K562 (cell line): ENCODE data around the gene TBCEL. TPM values are rescaled to one million over a fixed set of nuclear protein-coding genes. Genes with fewer than 3 reads are reported as not detected.

Experiments
- ATAC-seq: fragments of 200-7000 bp; cut with Tn5 transposase; 3 replicates; pipeline ENCODE4 v1.9.1; 2020; ENCODE audit warnings: moderate library complexity
- BruUV-seq: library from RNA; stranded (reverse); fragments of 400-500 nt; replicated peaks from 2 replicates; lab custom pipeline; 2021; lab: Mats Ljungman, UMichigan
- CTCF ChIA-PET: fragments of 300-600 bp; formaldehyde crosslinking; extraction: SDS; loops from one replicate; lab custom pipeline; 2021; ENCODE audit warnings: low intra/inter-chr PET ratio; lab: Yijun Ruan, JAX
- POLR2A ChIA-PET: fragments of 300-600, 350-650 bp; sonication (Branson Sonifier 250); formaldehyde crosslinking; extraction: SDS; loops from one replicate; lab custom pipeline; 2021; ENCODE audit warnings: antibody characterized with exemption, inconsistent platforms; lab: Yijun Ruan, JAX
- DNase-seq, 4 experiments: peaks; one replicate each; pipeline versions ENCODE4 v3.0.0 to v3.0.0-alpha.2; 2011 to 2018; ENCODE audit warnings: low spot score in 3 of 4, mixed read lengths in 3 of 4; ENCODE audit errors: extremely low read depth in 1 of 4
- FAIRE-seq: peaks from 2 replicates; lab custom pipeline; 2011; peaks lifted over from hg19 to GRCh38; lab: Jason Lieb, UNC
- H2AFZ ChIP-seq: 2 replicates; pipeline ENCODE4 v1.6.0; 2011; ENCODE audit warnings: low read depth, low read length, control low read depth, inconsistent platforms
- H3K27ac ChIP-seq: fragments of 200-600 bp; 3 replicates; pipeline ENCODE4 v1.8.0; 2011; ENCODE audit warnings: low read depth, mild to moderate bottlenecking, control low read depth, inconsistent platforms, low read length, moderate library complexity, mixed read lengths; ENCODE audit errors: extremely low read depth
- H3K27me3 ChIP-seq, 2 experiments: fragments of 300-600 bp in 1 of 2; 2 replicates in 1 of 2; 3 replicates in 1 of 2; pipeline versions ENCODE4 v1.6.0 to v1.8.0; 2011; ENCODE audit warnings: inconsistent platforms in 2 of 2, low read length in 2 of 2, mild to moderate bottlenecking in 1 of 2, mixed read lengths in 1 of 2, moderate library complexity in 1 of 2; ENCODE audit not compliant: control insufficient read depth in 2 of 2, insufficient read depth in 2 of 2
- H3K36me3 ChIP-seq: fragments of 300-600 bp; 3 replicates; pipeline ENCODE4 v1.8.0; 2011; ENCODE audit warnings: mild to moderate bottlenecking, low read length, inconsistent platforms; ENCODE audit not compliant: control insufficient read depth, insufficient read depth
- H3K4me1 ChIP-seq, 2 experiments: fragments of 200-600 bp in 1 of 2; replicated peaks in 1 of 2; 2 replicates in 1 of 2; 3 replicates in 1 of 2; pipeline versions ENCODE4 v1.5.1 to v1.8.0; 2011; ENCODE audit warnings: inconsistent platforms in 2 of 2, low read length in 2 of 2, mild to moderate bottlenecking in 1 of 2, mixed read lengths in 1 of 2, moderate library complexity in 1 of 2; ENCODE audit not compliant: control insufficient read depth in 2 of 2, insufficient read depth in 2 of 2
- H3K4me2 ChIP-seq: 2 replicates; pipeline ENCODE4 v1.6.1; 2011; ENCODE audit warnings: low read length, control low read depth, inconsistent platforms, mixed read lengths; ENCODE audit not compliant: insufficient read depth
- H3K4me3 ChIP-seq: fragments of 200-600 bp; sonication (generic), shearing (Covaris generic); 2 replicates; pipeline ENCODE4 v1.5.1; 2016; ENCODE audit warnings: control low read depth, inconsistent platforms
- H3K79me2 ChIP-seq: fragments of 200-600 bp; 3 replicates; pipeline ENCODE4 v1.8.0; 2011; ENCODE audit warnings: low read length, inconsistent platforms; ENCODE audit not compliant: control insufficient read depth, insufficient read depth
- H3K9ac ChIP-seq, 2 experiments: 2 replicates each; pipeline versions ENCODE4 v1.6.0 to v1.6.1; 2011; ENCODE audit warnings: low read depth in 2 of 2, low read length in 2 of 2, control low read depth in 1 of 2, inconsistent platforms in 1 of 2, mild to moderate bottlenecking in 1 of 2, mixed read lengths in 1 of 2; ENCODE audit not compliant: insufficient read depth in 1 of 2
- H3K9me1 ChIP-seq: one replicate; pipeline ENCODE4 v1.6.0; 2011; ENCODE audit warnings: inconsistent platforms, mild to moderate bottlenecking, low read length, moderate library complexity; ENCODE audit not compliant: control insufficient read depth, insufficient read depth
- H3K9me3 ChIP-seq: replicated peaks from 2 replicates; pipeline ENCODE4 v1.5.1; 2011; ENCODE audit warnings: low read depth, low read length, inconsistent platforms; ENCODE audit not compliant: control insufficient read depth, insufficient read depth
- H4K20me1 ChIP-seq: replicated peaks from 2 replicates; pipeline ENCODE4 v1.6.1; 2011; ENCODE audit warnings: low read length, inconsistent platforms, mixed read lengths; ENCODE audit not compliant: control insufficient read depth, insufficient read depth
- ATF6 ChIP-seq: sonication (generic); formaldehyde crosslinking; IDR thresholded peaks from 2 replicates; pipeline ENCODE4 v1.4.0; 2020; ENCODE audit warnings: mild to moderate bottlenecking, missing genetic modification reagents
- CBX2 ChIP-seq: fragments of 200-600 bp; sonication (generic); IDR thresholded peaks from one replicate; pipeline ENCODE4 v1.6.1; 2012; ENCODE audit warnings: mild to moderate bottlenecking, low read length, inconsistent platforms; ENCODE audit not compliant: insufficient read depth, poor library complexity, severe bottlenecking
- CBX8 ChIP-seq: fragments of 200-600 bp; sonication (generic); IDR thresholded peaks from 2 replicates; pipeline ENCODE4 v1.6.1; 2012; ENCODE audit warnings: borderline replicate concordance, mixed run types, low read depth, mild to moderate bottlenecking, moderate library complexity, mixed read lengths, low read length, control low read depth, inconsistent platforms; ENCODE audit not compliant: poor library complexity, severe bottlenecking; ENCODE audit errors: extremely low read depth
- CEBPG ChIP-seq, 3 experiments: fragments of 200-800 bp in 1 of 3; sonication (Bioruptor generic) in 1 of 3; sonication (generic) in 1 of 3; formaldehyde crosslinking in 1 of 3; IDR thresholded peaks in 2 of 3; conservative IDR thresholded peaks in 1 of 3; 2 replicates each; pipeline versions ENCODE4 v1.6.1 to v1.8.0; 2016 to 2022; ENCODE audit warnings: missing compliant biosample characterization in 2 of 3, missing genetic modification characterization in 2 of 3, mild to moderate bottlenecking in 1 of 3, missing genetic modification reagents in 1 of 3
- CHD1 ChIP-seq: fragments of 200-600 bp; sonication (generic); IDR thresholded peaks from one replicate; pipeline ENCODE4 v1.6.1; 2012; ENCODE audit warnings: mild to moderate bottlenecking, moderate library complexity, low read length, inconsistent platforms
- DACH1 ChIP-seq: fragments of 450-650 bp; IDR thresholded peaks from 2 replicates; pipeline ENCODE4 v1.6.1; 2018; ENCODE audit not compliant: partially characterized antibody
- MAFK ChIP-seq: IDR thresholded peaks from 2 replicates; pipeline ENCODE4 v1.6.1; 2011; ENCODE audit warnings: low read length, improper control_type of control experiment
- SFPQ ChIP-seq: fragments of 200-400 bp; formaldehyde crosslinking; IDR thresholded peaks from 2 replicates; pipeline ENCODE4 v1.6.1; 2017; ENCODE audit warnings: mild to moderate bottlenecking, low read depth, low read length, moderate library complexity
- SMAD4 ChIP-seq: fragments of 250-450 bp; sonication (Bioruptor Pico); conservative IDR thresholded peaks from 2 replicates; pipeline ENCODE4 v1.8.0; 2021; ENCODE audit warnings: inconsistent platforms, mild to moderate bottlenecking, moderate library complexity
- SRSF3 ChIP-seq: fragments of 200-400 bp; formaldehyde crosslinking; IDR thresholded peaks from 2 replicates; pipeline ENCODE4 v1.6.1; 2016; ENCODE audit warnings: mild to moderate bottlenecking, low read length, moderate library complexity; ENCODE audit not compliant: insufficient read depth
- TFAP4 ChIP-seq: sonication (generic); formaldehyde crosslinking; IDR thresholded peaks from 2 replicates; pipeline ENCODE4 v1.8.0; 2022; ENCODE audit warnings: missing genetic modification reagents, mild to moderate bottlenecking, moderate library complexity, borderline replicate concordance
- ZBTB1 ChIP-seq: sonication (generic); formaldehyde crosslinking; IDR thresholded peaks from 2 replicates; pipeline ENCODE4 v1.8.1; 2023; ENCODE audit warnings: missing genetic modification reagents, low read depth, mild to moderate bottlenecking, borderline replicate concordance
- ZFP1 ChIP-seq: fragments of 450-650 bp; formaldehyde crosslinking; IDR thresholded peaks from 2 replicates; pipeline ENCODE4 v1.4.0; 2020; ENCODE audit warnings: mild to moderate bottlenecking, mixed read lengths
- ZNF551 ChIP-seq: fragments of 250-450 bp; sonication (Bioruptor Pico); IDR thresholded peaks from 2 replicates; pipeline ENCODE4 v1.5.0; 2021; ENCODE audit warnings: mild to moderate bottlenecking, moderate library complexity
- WGBS: fragments of 100-300 bp; shearing (Covaris generic); methylation state at CpG from one replicate; pipeline ENCODE4 v1.1.6; 2016; ENCODE audit warnings: low coverage, mixed read lengths; ENCODE audit not compliant: insufficient coverage; ENCODE audit errors: missing lambda C conversion rate; 5-methylcytosine and 5-hydroxymethylcytosine counted together
- in situ Hi-C: fragments of 300-500 bp; cut with MboI; formaldehyde crosslinking; loops from 4 replicates; pipeline ENCODE4 v1.15.0; 2018; ENCODE audit warnings: inconsistent platforms, mixed read lengths
- intact Hi-C: fragments of 100-400 bp; cut with micrococcal nuclease; formaldehyde crosslinking; loops from 2 replicates; pipeline ENCODE4 v1.14.2; 2022
- polyA plus RNA-seq, 8 experiments: library from polyadenylated mRNA; depleted of rRNA in 4 of 8; stranded (reverse) in 5 of 8; unstranded in 3 of 8; fragments of >200 nt; fragmentation: Nextera tagmentation in 2 of 8; fragmentation: Illumina TruSeq in 1 of 8; extraction: Ambion mirVana in 2 of 8; extraction: Trizol in 1 of 8; gene quantifications; 2 replicates each; pipeline versions ENCODE4 v1.2.1 to v1.2.3, GENCODE V29; 2011 to 2014; ENCODE audit warnings: inconsistent platforms in 1 of 8, missing spikeins in 1 of 8
- total RNA-seq, 7 experiments: library from RNA; depleted of rRNA in 6 of 7; stranded (reverse); fragments of >200 nt in 6 of 7; fragmentation: Illumina TruSeq in 2 of 7; extraction: Trizol in 2 of 7; gene quantifications; 2 replicates each; pipeline versions ENCODE4 v1.2.1 to v1.2.3, GENCODE V29; 2011 to 2021; ENCODE audit warnings: low replicate concordance in 1 of 7

Gene TBCEL
- total and polyA plus RNA-seq, 9 of the 15 experiments (the other 6 are each of a cell fraction or from before 2014, with no cell fraction given): 0.39 to 2.3 (median 1.4) TPM

GRCh38 chr11:121055076-121055475 is 31.2 kb downstream of the TBCEL start (continued):
- no peak for TF ChIP-seq SFPQ
- no peak for TF ChIP-seq CBX2
- no peak for TF ChIP-seq SRSF3
- TF ChIP-seq SMAD4 (CRISPR knock-in tag): no peak
- TF ChIP-seq ZBTB1 (CRISPR knock-in tag): no peak
- TF ChIP-seq CHD1: no peak
- no peak for TF ChIP-seq MAFK

- intact Hi-C loops (no loop called here), in situ Hi-C loops (no loop called here)
- no peaks in the 10 kb centered on the region for H3K36me3 ChIP-seq
- DNase-seq (no peak), FAIRE-seq (no peak), ATAC-seq (no peak)
- ChIA-PET POLR2A (interaction anchor here (0.6 kb wide), 1 partner anchor 54 kb away, joined by 3 read pairs; no protein-coding TSS in a partner anchor), CTCF (no interaction called here)
- no peak overlapping the region for H3K4me2 ChIP-seq
- H4K20me1 ChIP-seq: no peaks in the 10 kb centered on the region
- TF ChIP-seq CEBPG (CRISPR knock-in tag; IDR thresholded peaks at IDR 0.05) (no peak), CEBPG (tag; conservative IDR thresholded peaks at IDR 0.05 in 1 of 2, IDR thresholded peaks at IDR 0.05 in 1 of 2) (0 out of 4 replicates have a peak, but pooled peaks of 1 of the 2 experiments have one; percentile 13), DACH1 (no peak), TFAP4 (CRISPR knock-in tag) (no peak), ZNF551 (no peak), ZFP1 (CRISPR knock-in tag) (no peak), CBX8 (no peak), ATF6 (no peak)
- no TSS peak for BruUV-seq
- H3K4me1 ChIP-seq: no peaks in the 10 kb centered on the region
- H3K27ac ChIP-seq: no peak overlapping the region
- H3K9me1 ChIP-seq: no peaks in the 10 kb centered on the region
- no peak overlapping the region for H3K4me3 ChIP-seq
- 16% methylated on average over 4 of the region's 4 CpGs for WGBS
- no peaks in the 10 kb centered on the region for H3K27me3 ChIP-seq
- no peaks in the 10 kb centered on the region for H3K9me3 ChIP-seq
- H3K79me2 ChIP-seq: no peaks in the 10 kb centered on the region
- H2AFZ ChIP-seq: no peak overlapping the region
- no peak overlapping the region for H3K9ac ChIP-seq
These were observed 34.0 kb downstream of the TBCEL start for GRCh38 chr11:121057922-121058321.
